Measurements from ENCODE around the gene LRSAM1. TPM values are rescaled to one million over a fixed set of nuclear protein-coding genes. Genes with fewer than 3 reads are reported as not detected.

Gene LRSAM1
- total RNA-seq, 1 donor from 2014 or later = 20.6 TPM

- H3K27ac Mint-ChIP-seq = peak overlapping the region; percentile 69
- peaks cover 12% of the 10 kb centered on the region for H3K36me3 Mint-ChIP-seq
- H3K9me3 Mint-ChIP-seq = no peaks in the 10 kb centered on the region
- H3K4me3 Mint-ChIP-seq = no peak overlapping the region
- H3K27me3 Mint-ChIP-seq = no peaks in the 10 kb centered on the region
- no peak for DNase-seq (ENCODE audit: extremely low spot score, unreplicated experiment)
- no peaks in the 10 kb centered on the region for H3K4me1 Mint-ChIP-seq (ENCODE audit: unreplicated experiment)
- no peak for TF ChIP-seq CTCF (conservative IDR thresholded peaks at IDR 0.05)
These were observed 56.7 kb downstream of the LRSAM1 start for GRCh38 chr9:127507751-127508648.

- DNase-seq (ENCODE audit: extremely low spot score, unreplicated experiment) = no peak
- no peaks in the 10 kb centered on the region for H3K27me3 Mint-ChIP-seq
- peaks cover 14% of the 10 kb centered on the region for H3K36me3 Mint-ChIP-seq
- H3K4me3 Mint-ChIP-seq = no peak overlapping the region
- no peaks in the 10 kb centered on the region for H3K4me1 Mint-ChIP-seq (ENCODE audit: unreplicated experiment)
- peak overlapping the region; percentile 69 for H3K27ac Mint-ChIP-seq
- TF ChIP-seq CTCF (conservative IDR thresholded peaks at IDR 0.05) = no peak
- no peaks in the 10 kb centered on the region for H3K9me3 Mint-ChIP-seq
These were observed 57.6 kb downstream of the LRSAM1 start for GRCh38 chr9:127508901-127509260.

- H3K27me3 Mint-ChIP-seq = no peaks in the 10 kb centered on the region
- H3K9me3 Mint-ChIP-seq = no peaks in the 10 kb centered on the region
- H3K4me3 Mint-ChIP-seq = no peak overlapping the region
- no peak overlapping the region for H3K27ac Mint-ChIP-seq
- peaks cover 12% of the 10 kb centered on the region for H3K36me3 Mint-ChIP-seq
- DNase-seq (ENCODE audit: extremely low spot score, unreplicated experiment) = no peak
- no peaks in the 10 kb centered on the region for H3K4me1 Mint-ChIP-seq (ENCODE audit: unreplicated experiment)
- TF ChIP-seq CTCF (conservative IDR thresholded peaks at IDR 0.05) = no peak
These were observed 58.1 kb downstream of the LRSAM1 start for GRCh38 chr9:127509261-127509954.

GRCh38 chr9:127509955-127510299 lies 58.6 kb downstream of the LRSAM1 start:
- H3K27ac Mint-ChIP-seq = no peak overlapping the region
- H3K36me3 Mint-ChIP-seq = peaks cover 12% of the 10 kb centered on the region

GRCh38 chr9:127514468-127514867 lies 63.2 kb downstream of the LRSAM1 start:
- no peaks in the 10 kb centered on the region for H3K27me3 Mint-ChIP-seq
- TF ChIP-seq CTCF (conservative IDR thresholded peaks at IDR 0.05) = no peak
- no peak for DNase-seq (ENCODE audit: extremely low spot score, unreplicated experiment)
- H3K4me1 Mint-ChIP-seq (ENCODE audit: unreplicated experiment) = no peaks in the 10 kb centered on the region
- H3K4me3 Mint-ChIP-seq = no peak overlapping the region
- H3K36me3 Mint-ChIP-seq = peaks cover 25% of the 10 kb centered on the region
- no peaks in the 10 kb centered on the region for H3K9me3 Mint-ChIP-seq
- peak overlapping the region; percentile 9 for H3K27ac Mint-ChIP-seq

More at GRCh38 chr9:127509955-127510299, 58.6 kb downstream of the LRSAM1 start:
- Mint-ChIP-seq H3K4me1 (ENCODE audit: unreplicated experiment) (no peaks in the 10 kb centered on the region), H3K4me3 (no peak overlapping the region), H3K27me3 (no peaks in the 10 kb centered on the region), H3K9me3 (no peaks in the 10 kb centered on the region)
- DNase-seq (ENCODE audit: extremely low spot score, unreplicated experiment) = no peak
- TF ChIP-seq CTCF (conservative IDR thresholded peaks at IDR 0.05) = no peak

Measured in type B pancreatic cell (in vitro differentiated cells).